Central memory CD8-positive, alpha-beta T cell (primary cell): ENCODE measurements around the gene ANGPTL8.

Experiments
- ATAC-seq: fragments of 150-1000 bp; cut with Tn5 transposase; replicated peaks from 2 replicates; pipeline ENCODE4 v1.10.0; 2022; ENCODE audit warnings: mild to moderate bottlenecking, moderate FRiP score, moderate number of reproducible peaks; ENCODE audit not compliant: poor library complexity, severe bottlenecking; ENCODE audit errors: extremely low read depth
- DNase-seq, 2 donors: peaks; one replicate each; pipeline ENCODE4 v3.0.0; 2021; ENCODE audit warnings: low spot score in 2 of 2
- H3K27ac Mint-ChIP-seq: one replicate; pipeline ENCODE4 v1.8.0; 2022; ENCODE audit warnings: low read depth, mild to moderate bottlenecking, moderate library complexity, mixed read lengths
- H3K27me3 Mint-ChIP-seq: one replicate; pipeline ENCODE4 v1.8.0; 2022; ENCODE audit warnings: mixed read lengths
- H3K36me3 Mint-ChIP-seq: one replicate; pipeline ENCODE4 v1.8.0; 2022; ENCODE audit warnings: mild to moderate bottlenecking, moderate library complexity, mixed read lengths; ENCODE audit not compliant: insufficient read depth
- H3K4me1 Mint-ChIP-seq: one replicate; pipeline ENCODE4 v1.8.0; 2022; ENCODE audit warnings: mixed read lengths
- H3K4me3 Mint-ChIP-seq: one replicate; pipeline ENCODE4 v1.8.0; 2022; ENCODE audit warnings: mild to moderate bottlenecking, moderate library complexity, mixed read lengths
- H3K9me3 Mint-ChIP-seq: one replicate; pipeline ENCODE4 v1.8.0; 2022; ENCODE audit warnings: mixed read lengths

Gene ANGPTL8

GRCh38 chr19:11198769-11199424 is 40.5 kb upstream of the ANGPTL8 start:
- Mint-ChIP-seq H3K4me3 (peak overlapping the region; percentile 65), H3K27me3 (peaks cover 31% of the 10 kb centered on the region), H3K9me3 (no peaks in the 10 kb centered on the region), H3K4me1 (peaks cover 16% of the 10 kb centered on the region), H3K27ac (no peak overlapping the region), H3K36me3 (peaks cover 2% of the 10 kb centered on the region)
- ATAC-seq (no peak), DNase-seq (no peak)

GRCh38 chr19:11199517-11199916 is 39.9 kb upstream of the ANGPTL8 start:
- peaks cover 21% of the 10 kb centered on the region for H3K4me1 Mint-ChIP-seq
- H3K27me3 Mint-ChIP-seq = peaks cover 37% of the 10 kb centered on the region
- H3K27ac Mint-ChIP-seq = no peak overlapping the region
- no peak for ATAC-seq
- DNase-seq = no peak
- no peak overlapping the region for H3K4me3 Mint-ChIP-seq
- H3K9me3 Mint-ChIP-seq = no peaks in the 10 kb centered on the region
- peaks cover 2% of the 10 kb centered on the region for H3K36me3 Mint-ChIP-seq

GRCh38 chr19:11200015-11200574 is 39.3 kb upstream of the ANGPTL8 start:
- H3K27ac Mint-ChIP-seq = no peak overlapping the region
- peaks cover 26% of the 10 kb centered on the region for H3K4me1 Mint-ChIP-seq
- peaks cover 2% of the 10 kb centered on the region for H3K36me3 Mint-ChIP-seq
- H3K27me3 Mint-ChIP-seq = peaks cover 42% of the 10 kb centered on the region
- no peak for DNase-seq
- no peak for ATAC-seq
- H3K4me3 Mint-ChIP-seq = no peak overlapping the region
- no peaks in the 10 kb centered on the region for H3K9me3 Mint-ChIP-seq

- Mint-ChIP-seq H3K36me3 (peaks cover 2% of the 10 kb centered on the region), H3K27me3 (peaks cover 41% of the 10 kb centered on the region), H3K4me1 (peaks cover 20% of the 10 kb centered on the region), H3K4me3 (no peak overlapping the region), H3K9me3 (no peaks in the 10 kb centered on the region), H3K27ac (no peak overlapping the region)
- ATAC-seq = no peak
- DNase-seq = no peak
These were observed 38.5 kb upstream of the ANGPTL8 start for GRCh38 chr19:11200931-11201330.

GRCh38 chr19:11201791-11202190 is 37.6 kb upstream of the ANGPTL8 start:
- H3K4me3 Mint-ChIP-seq = no peak overlapping the region
- peaks cover 35% of the 10 kb centered on the region for H3K27me3 Mint-ChIP-seq
- no peak for ATAC-seq
- H3K4me1 Mint-ChIP-seq = peaks cover 14% of the 10 kb centered on the region
- H3K9me3 Mint-ChIP-seq = no peaks in the 10 kb centered on the region
- H3K36me3 Mint-ChIP-seq = peaks cover 2% of the 10 kb centered on the region
- no peak overlapping the region for H3K27ac Mint-ChIP-seq
- no peak for DNase-seq

- Mint-ChIP-seq H3K27me3 (peaks cover 34% of the 10 kb centered on the region), H3K4me3 (no peak overlapping the region), H3K4me1 (peaks cover 10% of the 10 kb centered on the region), H3K36me3 (peaks cover 2% of the 10 kb centered on the region), H3K27ac (no peak overlapping the region), H3K9me3 (no peaks in the 10 kb centered on the region)
- DNase-seq (no peak), ATAC-seq (no peak)
These were observed 36.8 kb upstream of the ANGPTL8 start for GRCh38 chr19:11202488-11203193.

- no peak overlapping the region for H3K4me3 Mint-ChIP-seq
- H3K4me1 Mint-ChIP-seq = peaks cover 10% of the 10 kb centered on the region
- H3K9me3 Mint-ChIP-seq = no peaks in the 10 kb centered on the region
- H3K27ac Mint-ChIP-seq = no peak overlapping the region
- no peak for ATAC-seq
- H3K36me3 Mint-ChIP-seq = peaks cover 2% of the 10 kb centered on the region
- no peak for DNase-seq
- H3K27me3 Mint-ChIP-seq = peaks cover 34% of the 10 kb centered on the region
These were observed 36.0 kb upstream of the ANGPTL8 start for GRCh38 chr19:11203194-11204075.

GRCh38 chr19:11204076-11204602 is 35.3 kb upstream of the ANGPTL8 start:
- Mint-ChIP-seq H3K36me3 (peaks cover 4% of the 10 kb centered on the region), H3K4me1 (peaks cover 10% of the 10 kb centered on the region), H3K9me3 (no peaks in the 10 kb centered on the region), H3K4me3 (no peak overlapping the region), H3K27me3 (peaks cover 34% of the 10 kb centered on the region), H3K27ac (no peak overlapping the region)
- no peak for DNase-seq
- no peak for ATAC-seq

GRCh38 chr19:11204943-11205349 is 34.5 kb upstream of the ANGPTL8 start:
- Mint-ChIP-seq H3K9me3 (no peaks in the 10 kb centered on the region), H3K27ac (no peak overlapping the region), H3K36me3 (peaks cover 6% of the 10 kb centered on the region), H3K4me1 (peaks cover 10% of the 10 kb centered on the region), H3K4me3 (no peak overlapping the region), H3K27me3 (peaks cover 34% of the 10 kb centered on the region)
- ATAC-seq (no peak), DNase-seq (no peak)

- Mint-ChIP-seq H3K9me3 (no peaks in the 10 kb centered on the region), H3K27me3 (peaks cover 34% of the 10 kb centered on the region), H3K4me3 (no peak overlapping the region), H3K36me3 (peaks cover 6% of the 10 kb centered on the region), H3K27ac (no peak overlapping the region), H3K4me1 (peaks cover 10% of the 10 kb centered on the region)
- DNase-seq (no peak), ATAC-seq (no peak)
These were observed 33.4 kb upstream of the ANGPTL8 start for GRCh38 chr19:11205939-11206570.

- H3K27ac Mint-ChIP-seq = peak overlapping the region; percentile 74
- DNase-seq (no peak), ATAC-seq (no peak)
- no peaks in the 10 kb centered on the region for H3K9me3 Mint-ChIP-seq
- H3K4me3 Mint-ChIP-seq = no peak overlapping the region
- H3K4me1 Mint-ChIP-seq = peaks cover 10% of the 10 kb centered on the region
- H3K27me3 Mint-ChIP-seq = peaks cover 23% of the 10 kb centered on the region
- peaks cover 4% of the 10 kb centered on the region for H3K36me3 Mint-ChIP-seq
These were observed 30.6 kb upstream of the ANGPTL8 start for GRCh38 chr19:11208561-11209471.
